NOMO-1 (cell line): ENCODE data around the gene HOXB7.

Source experiments
- DNase-seq, 2 experiments: peaks; one replicate each; lab custom pipeline; 2025; ENCODE audit not compliant: unreplicated experiment in 2 of 2; lab: John Stamatoyannopoulos, UW

Gene HOXB7

GRCh38 chr17:48569674-48570324, 41.0 kb downstream of the HOXB7 start:
- DNase-seq, result no peak

- DNase-seq, result no peak
These were observed 41.6 kb downstream of the HOXB7 start for GRCh38 chr17:48569240-48569582.

- no peak for DNase-seq
These were observed 42.1 kb downstream of the HOXB7 start for GRCh38 chr17:48568499-48569239.

GRCh38 chr17:48567646-48568354, 43.0 kb downstream of the HOXB7 start:
- no peak for DNase-seq

- DNase-seq, result no peak
These were observed 43.6 kb downstream of the HOXB7 start for GRCh38 chr17:48567209-48567608.

- no peak for DNase-seq
These were observed 44.1 kb downstream of the HOXB7 start for GRCh38 chr17:48566717-48567116.

- DNase-seq, result no peak
These were observed 44.7 kb downstream of the HOXB7 start for GRCh38 chr17:48565925-48566710.

GRCh38 chr17:48565022-48565554, 45.7 kb downstream of the HOXB7 start:
- DNase-seq, result no peak

GRCh38 chr17:48564188-48565021, 46.4 kb downstream of the HOXB7 start:
- no peak for DNase-seq

- DNase-seq, result no peak
These were observed 47.0 kb downstream of the HOXB7 start for GRCh38 chr17:48563867-48564187.

GRCh38 chr17:48563385-48563838, 47.4 kb downstream of the HOXB7 start:
- no peak for DNase-seq

- no peak for DNase-seq
These were observed 47.9 kb downstream of the HOXB7 start for GRCh38 chr17:48562934-48563333.

GRCh38 chr17:48561884-48562810, 48.7 kb downstream of the HOXB7 start:
- no peak for DNase-seq

GRCh38 chr17:48559840-48560817, 50.7 kb downstream of the HOXB7 start:
- no peak for DNase-seq

- no peak for DNase-seq
These were observed 51.5 kb downstream of the HOXB7 start for GRCh38 chr17:48559122-48559839.

GRCh38 chr17:48558831-48559121, 52.0 kb downstream of the HOXB7 start:
- no peak for DNase-seq

GRCh38 chr17:48558057-48558830, 52.6 kb downstream of the HOXB7 start:
- no peak for DNase-seq
